Stimulated activated CD4-positive, alpha-beta T cell treated with anti-CD3 and anti-CD28 coated beads, TNF-alpha, amount 100 ng/mL, for 48 hours (primary cell): ENCODE results near the gene GALNT18.

ENCODE experiments used
- DNase-seq, 3 donors: peaks; one replicate each; pipeline ENCODE4 v3.0.0-alpha.2; 2020; ENCODE audit warnings: low read depth in 3 of 3

GALNT18 gene

DNA sequence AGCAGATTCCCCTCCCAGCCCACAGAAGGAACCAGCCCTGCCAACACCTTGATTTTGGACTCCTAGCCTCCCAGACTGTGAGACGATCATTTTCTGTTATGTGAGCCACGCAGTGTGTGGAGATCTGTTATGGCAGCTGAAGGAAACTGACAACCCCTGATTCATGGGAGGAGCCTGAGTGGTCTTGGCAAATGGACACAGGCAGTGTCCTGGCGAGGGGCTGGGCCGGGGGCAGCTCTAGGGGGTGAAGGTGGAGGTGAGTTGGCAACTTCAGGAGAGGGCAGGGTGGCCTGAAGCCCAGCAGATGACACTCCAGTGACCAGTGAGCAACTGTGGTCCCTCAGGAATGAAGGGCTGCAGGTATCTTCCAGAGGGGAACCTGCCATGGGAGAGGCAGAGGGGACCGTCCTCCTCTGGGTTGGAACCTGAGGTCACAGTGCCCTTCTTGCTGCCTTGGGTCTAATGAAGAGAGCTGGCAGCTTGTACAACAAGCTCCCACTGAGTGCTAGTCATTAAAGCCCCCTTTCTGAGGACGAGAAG lies 351.5 kb downstream of the GALNT18 start:
- DNase-seq, result no peak

- no peak for DNase-seq
Measured at GRCh38 chr11:11268706-11269105, 353.1 kb downstream of the GALNT18 start.

GRCh38 chr11:11268119-11268518 lies 353.7 kb downstream of the GALNT18 start:
- DNase-seq, result no peak

GRCh38 chr11:11267312-11267711 lies 354.5 kb downstream of the GALNT18 start:
- DNase-seq, result no peak

- peak; percentile 34 to 56 (median 48) for DNase-seq
Measured at GRCh38 chr11:11265994-11266606, 355.7 kb downstream of the GALNT18 start.

DNA sequence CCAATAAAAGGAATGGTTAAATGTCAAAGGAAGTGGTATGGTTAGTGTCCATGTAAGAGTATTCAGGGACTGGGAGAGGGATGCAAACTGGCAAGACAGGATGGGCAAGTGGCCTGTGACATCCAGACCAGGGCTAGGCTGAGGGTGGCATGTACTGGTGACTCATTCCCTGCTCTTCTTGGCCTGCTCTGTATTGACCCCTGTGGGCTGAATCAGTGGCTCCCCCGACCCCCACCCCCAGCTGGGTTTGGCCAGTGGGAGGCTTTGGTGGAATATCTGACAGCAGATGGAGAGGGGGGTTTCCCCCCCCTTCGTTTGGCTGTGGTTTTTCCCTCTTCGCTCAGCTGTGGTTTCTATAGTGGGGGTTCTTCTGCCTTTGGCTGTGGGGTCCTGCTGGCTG lies 356.5 kb downstream of the GALNT18 start:
- no peak for DNase-seq

- DNase-seq, result no peak
Measured at GRCh38 chr11:11263238-11264005, 358.4 kb downstream of the GALNT18 start.

DNA sequence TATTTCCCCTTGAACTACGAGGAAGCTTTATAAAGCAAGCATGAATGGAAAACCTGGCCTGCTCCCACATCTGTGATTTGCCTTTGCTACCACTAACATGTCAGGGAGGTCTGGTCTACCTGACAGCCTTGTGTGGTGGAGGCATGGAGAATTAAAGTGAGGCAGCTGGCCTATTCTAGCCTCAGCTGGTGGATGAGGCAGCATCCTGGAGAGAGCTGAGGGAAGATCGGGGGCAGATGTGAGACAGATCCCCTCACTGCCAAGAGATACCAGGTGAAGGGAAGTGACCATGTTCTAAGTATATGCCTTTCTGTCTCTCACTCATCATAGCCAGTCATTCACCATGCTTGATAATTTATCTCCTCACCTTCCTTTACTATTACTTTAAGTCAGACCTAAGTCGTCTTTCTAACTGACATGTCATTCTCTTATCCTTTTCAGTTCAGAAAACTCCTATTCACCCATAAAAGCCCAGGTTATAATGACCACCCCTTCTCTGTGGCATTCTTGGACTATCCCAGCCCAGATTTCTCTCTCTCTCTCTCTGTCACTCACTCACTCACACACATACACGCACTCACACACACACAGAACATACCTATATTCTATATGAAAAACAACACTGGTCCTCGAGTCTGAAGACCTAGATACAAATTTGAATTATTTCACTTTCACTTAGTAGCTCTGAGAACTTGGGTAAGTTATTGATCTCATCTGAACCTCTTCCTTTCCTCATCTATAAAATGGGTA lies 359.5 kb downstream of the GALNT18 start:
- DNase-seq, result no peak

- DNase-seq, result no peak
Measured at GRCh38 chr11:11261629-11262028, 360.2 kb downstream of the GALNT18 start.

- no peak for DNase-seq
Measured at GRCh38 chr11:11260903-11261302, 360.9 kb downstream of the GALNT18 start.

DNA sequence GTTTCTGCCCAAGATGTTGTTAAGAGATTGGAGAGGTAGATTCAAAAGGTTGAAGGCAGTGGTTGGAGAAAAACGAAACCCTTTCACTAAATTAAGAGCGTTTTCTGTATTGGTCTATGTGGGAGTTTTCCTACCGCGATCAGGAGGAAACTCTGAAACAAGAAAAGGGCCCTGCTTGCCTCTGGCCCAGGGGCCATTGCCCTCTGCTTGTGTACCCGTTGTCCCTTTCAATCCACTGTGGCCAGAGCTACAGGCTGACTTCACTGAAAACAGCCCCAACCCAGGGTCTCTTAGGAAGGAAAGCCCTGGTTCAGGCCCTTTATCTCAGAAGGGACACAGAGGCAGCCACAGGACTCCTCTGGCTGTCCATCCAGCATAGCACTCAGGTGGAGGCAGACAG lies 367.8 kb downstream of the GALNT18 start:
- no peak for DNase-seq

GRCh38 chr11:11253497-11253896 lies 368.3 kb downstream of the GALNT18 start:
- DNase-seq, result no peak

DNA sequence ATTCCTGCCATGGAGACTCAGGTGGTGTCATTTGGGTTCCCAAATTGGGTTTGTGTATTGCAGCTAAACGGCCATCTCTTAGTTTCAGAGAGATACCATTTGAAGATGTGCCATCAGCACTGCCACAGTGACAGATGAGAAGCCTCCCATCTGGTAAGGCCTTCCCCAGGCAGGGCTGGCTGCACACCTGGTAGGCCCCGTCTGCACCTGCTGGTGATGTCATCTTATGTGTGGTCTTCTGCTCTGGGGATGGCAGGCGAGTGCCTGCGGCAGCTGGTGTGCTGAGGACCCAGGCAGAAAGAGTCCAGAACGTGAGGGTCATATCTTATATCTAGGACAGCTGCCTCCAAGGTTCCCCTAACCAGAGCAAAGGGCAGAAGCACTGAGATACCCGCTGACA lies 369.4 kb downstream of the GALNT18 start:
- DNase-seq, result no peak

DNA sequence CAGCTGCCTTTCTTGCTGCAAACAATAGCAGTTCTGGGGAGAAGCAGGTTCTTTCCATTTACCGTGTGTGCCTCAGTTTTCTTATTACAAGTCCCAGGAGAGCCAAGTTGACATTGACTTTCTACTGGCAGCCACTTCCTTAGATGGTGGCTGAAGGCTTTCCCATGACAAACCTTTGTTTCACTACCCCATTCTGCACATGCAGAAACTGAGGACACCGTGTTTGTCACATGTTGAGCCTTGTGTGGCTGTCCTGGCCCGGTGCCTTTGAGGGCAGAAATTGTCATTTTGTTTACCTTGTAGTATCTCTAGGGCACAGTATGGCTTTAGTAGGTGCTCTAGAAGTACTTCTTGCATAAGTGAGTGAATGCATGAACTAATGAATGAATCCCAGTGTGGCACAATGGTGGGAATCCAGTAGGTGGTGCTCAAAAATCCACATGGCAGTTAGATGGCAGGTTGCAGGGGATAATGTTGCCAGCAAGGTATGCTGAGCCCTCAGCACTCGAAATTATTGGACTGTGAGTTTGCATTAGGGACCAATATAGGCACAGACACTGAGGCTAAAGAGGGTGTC lies 370.3 kb downstream of the GALNT18 start:
- no peak for DNase-seq

DNA sequence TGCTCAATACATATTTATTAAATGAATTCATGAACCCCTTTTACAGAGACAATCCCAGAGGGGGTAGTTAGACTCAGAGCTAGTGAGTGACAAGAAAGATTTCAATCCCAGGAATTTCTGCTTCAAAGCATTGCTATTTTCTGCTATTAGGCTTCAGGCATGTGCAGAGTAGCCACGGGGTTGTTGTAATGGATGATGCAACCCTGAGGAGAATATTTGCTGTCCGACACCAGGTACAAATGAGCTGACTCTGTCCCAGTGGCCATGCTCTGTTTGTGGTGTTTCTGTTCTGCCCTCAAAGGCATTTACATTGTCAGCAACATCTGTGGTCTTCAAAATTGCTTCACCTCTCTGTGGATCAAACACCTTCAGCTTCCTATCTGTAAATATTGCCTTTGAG lies 371.3 kb downstream of the GALNT18 start:
- no peak for DNase-seq

- DNase-seq, result no peak
Measured at GRCh38 chr11:11247576-11247975, 374.2 kb downstream of the GALNT18 start.

GRCh38 chr11:11247086-11247485 lies 374.7 kb downstream of the GALNT18 start:
- no peak for DNase-seq

DNA sequence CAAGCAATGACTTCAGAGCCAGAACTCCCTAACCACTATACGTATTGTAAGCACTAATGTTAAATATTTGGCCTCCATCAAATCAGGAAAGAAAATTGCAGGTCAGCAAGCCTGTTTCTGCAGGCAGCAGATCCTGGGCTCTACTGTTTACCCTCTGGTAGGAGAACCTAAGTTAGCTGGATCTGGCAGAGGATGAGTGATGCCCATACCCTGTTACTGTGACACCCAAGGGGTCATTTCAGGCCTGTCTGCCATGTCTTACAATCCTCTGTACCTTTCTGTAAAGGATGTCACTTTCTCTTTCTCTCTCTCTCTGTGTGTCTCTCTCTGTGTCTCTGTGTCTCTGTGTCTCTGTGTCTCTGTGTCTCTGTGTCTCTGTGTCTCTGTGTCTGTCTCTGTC lies 375.6 kb downstream of the GALNT18 start:
- no peak for DNase-seq

DNA sequence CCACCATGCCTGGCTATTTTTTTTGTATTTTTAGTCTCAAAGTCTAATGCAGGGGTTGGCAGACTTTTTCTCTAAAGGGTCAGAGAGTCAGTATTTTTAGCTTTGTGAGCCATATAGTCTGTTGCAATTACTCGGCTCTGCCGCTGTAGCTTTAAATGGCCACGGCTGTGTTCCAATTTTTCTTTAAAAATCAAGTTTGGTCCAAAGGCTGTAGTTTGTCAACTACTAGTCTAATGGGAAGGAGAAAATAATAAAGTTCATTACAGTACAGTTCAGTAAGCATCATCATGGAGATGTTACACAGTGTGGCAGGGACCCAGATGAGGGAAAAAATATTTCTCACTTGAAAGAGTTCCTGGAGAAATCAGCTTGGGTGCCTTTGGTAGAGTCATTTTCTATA lies 376.4 kb downstream of the GALNT18 start:
- no peak for DNase-seq

- DNase-seq, result no peak
Measured at GRCh38 chr11:11244470-11245080, 377.2 kb downstream of the GALNT18 start.

DNA sequence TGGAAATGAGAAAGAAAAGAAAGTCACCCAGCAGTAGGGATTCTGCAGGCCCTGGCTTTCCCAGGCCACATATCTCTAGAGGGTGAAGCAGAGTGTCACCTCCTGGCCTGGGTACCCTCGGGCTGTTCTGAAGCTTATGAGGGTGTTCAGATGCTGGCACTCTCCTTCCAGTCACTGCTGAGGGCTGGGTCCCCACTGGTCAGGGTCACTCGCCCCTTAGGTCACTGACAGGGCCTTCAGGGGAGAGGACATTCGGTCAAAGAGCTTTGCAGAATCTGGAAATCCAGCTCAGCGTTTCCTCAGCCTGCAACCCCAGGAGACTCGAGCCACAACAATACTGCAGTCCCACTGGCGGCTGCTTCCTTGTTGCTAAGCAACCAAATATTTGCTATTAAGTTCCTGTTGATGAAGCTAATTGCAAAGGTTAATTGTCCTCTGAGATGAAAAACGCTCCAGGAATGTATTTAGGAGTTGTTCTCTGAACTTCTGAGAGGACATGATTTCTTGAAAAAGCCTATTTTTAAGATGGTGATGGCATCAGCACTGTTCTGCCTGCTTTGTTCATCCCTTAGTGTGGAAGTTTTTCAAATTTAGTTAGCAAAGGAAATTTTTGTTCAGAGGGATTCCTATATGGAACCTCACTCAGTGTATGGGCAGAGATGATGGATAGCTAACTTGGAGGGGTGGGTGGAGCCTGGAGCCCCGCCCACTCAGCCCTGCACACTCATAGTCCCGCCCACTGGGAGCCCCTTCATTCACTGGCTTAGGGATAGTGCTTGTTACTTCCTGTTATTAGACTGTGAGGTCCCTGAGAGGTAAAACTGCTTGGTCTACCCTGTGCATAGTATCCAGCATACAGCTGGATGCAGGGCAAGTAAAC lies 378.0 kb downstream of the GALNT18 start:
- DNase-seq, result peak in 1 of 3 donors; percentile 9
